Neural progenitor cell (in vitro differentiated cells): ENCODE data around the gene TIFAB. TPM values are rescaled to one million over a fixed set of nuclear protein-coding genes. Genes with fewer than 3 reads are reported as not detected.

Source experiments
- DNase-seq: peaks from one replicate; pipeline ENCODE4 v3.0.0-alpha.2; 2016; ENCODE audit warnings: low spot score
- H2AFZ ChIP-seq: fragments of 200-600 bp; sonication (generic); replicated peaks from 2 replicates; pipeline ENCODE4 v1.6.1; 2016; ENCODE audit warnings: antibody characterized with exemption
- H3F3A ChIP-seq: fragments of 200-600 bp; sonication (generic); 2 replicates; pipeline ENCODE4 v1.6.1; 2016; ENCODE audit warnings: antibody characterized with exemption, low read depth
- H3K27ac ChIP-seq: fragments of 200-600 bp; sonication (generic); 2 replicates; pipeline ENCODE4 v1.5.1; 2016; ENCODE audit warnings: mild to moderate bottlenecking
- H3K27me3 ChIP-seq: fragments of 200-600 bp; sonication (generic); 2 replicates; pipeline ENCODE4 v1.6.1; 2016; ENCODE audit warnings: mild to moderate bottlenecking, moderate library complexity
- H3K36me3 ChIP-seq: fragments of 200-600 bp; sonication (generic); 2 replicates; pipeline ENCODE4 v1.5.1; 2016
- H3K4me1 ChIP-seq: fragments of 200-600 bp; sonication (generic); 2 replicates; pipeline ENCODE4 v1.6.1; 2016; ENCODE audit warnings: mixed run types
- H3K4me2 ChIP-seq: fragments of 200-600 bp; sonication (generic); 2 replicates; pipeline ENCODE4 v1.6.1; 2016
- H3K4me3 ChIP-seq: fragments of 200-600 bp; sonication (generic); 2 replicates; pipeline ENCODE4 v1.5.1; 2016
- H3K79me2 ChIP-seq: fragments of 200-600 bp; sonication (generic); 2 replicates; pipeline ENCODE4 v1.6.1; 2016; ENCODE audit warnings: low read depth
- H3K9ac ChIP-seq: fragments of 200-600 bp; sonication (generic); 2 replicates; pipeline ENCODE4 v1.6.1; 2016
- H3K9me3 ChIP-seq: fragments of 200-600 bp; sonication (generic); 2 replicates; pipeline ENCODE4 v1.5.1; 2016; ENCODE audit warnings: low read depth
- H4K20me1 ChIP-seq: fragments of 200-600 bp; sonication (generic); 2 replicates; pipeline ENCODE4 v1.6.1; 2016; ENCODE audit warnings: low read depth
- H3K27ac Mint-ChIP-seq: 3 replicates; pipeline ENCODE4 v1.8.0; 2021; ENCODE audit warnings: mixed read lengths
- H3K27me3 Mint-ChIP-seq: 2 replicates; pipeline ENCODE4 v1.8.0; 2022; ENCODE audit warnings: low read depth, mild to moderate bottlenecking, inconsistent platforms, moderate library complexity, mixed read lengths; ENCODE audit not compliant: insufficient read depth
- H3K36me3 Mint-ChIP-seq: 3 replicates; pipeline ENCODE4 v1.8.0; 2021; ENCODE audit warnings: mixed read lengths
- H3K4me1 Mint-ChIP-seq: 3 replicates; pipeline ENCODE4 v1.8.0; 2021; ENCODE audit warnings: mixed read lengths
- H3K4me3 Mint-ChIP-seq: 3 replicates; pipeline ENCODE4 v1.8.0; 2021; ENCODE audit warnings: mild to moderate bottlenecking, moderate library complexity, mixed read lengths
- H3K9me3 Mint-ChIP-seq: 3 replicates; pipeline ENCODE4 v1.8.0; 2020; ENCODE audit warnings: mixed read lengths
- CTCF ChIP-seq: fragments of 200-600 bp; sonication (generic); IDR thresholded peaks from 2 replicates; pipeline ENCODE4 v1.5.1; 2017; ENCODE audit warnings: antibody characterized with exemption, mild to moderate bottlenecking
- EZH2 ChIP-seq: fragments of 200-600 bp; sonication (generic); IDR thresholded peaks from 2 replicates; pipeline ENCODE4 v1.6.1; 2017; ENCODE audit warnings: antibody characterized with exemption, mild to moderate bottlenecking, moderate library complexity
- EZH2phosphoT487 ChIP-seq: fragments of 200-600 bp; sonication (generic); IDR thresholded peaks from 2 replicates; pipeline ENCODE4 v1.6.1; 2017; ENCODE audit warnings: antibody characterized with exemption
- total RNA-seq: library from RNA; depleted of rRNA; stranded (reverse); fragments of >200 nt; gene quantifications from 2 replicates; pipeline ENCODE4 v1.2.3, GENCODE V29; 2015; ENCODE audit warnings: low replicate concordance

Gene TIFAB
- total RNA-seq, 1 donor from 2014 or later, result not detected

- H3K27ac ChIP-seq, result no peak overlapping the region
Observed at GRCh38 chr5:135494196-135494595, 42.0 kb upstream of the TIFAB start.

GRCh38 chr5:135493406-135494180, 41.4 kb upstream of the TIFAB start:
- peaks cover 2% of the 10 kb centered on the region for H3K36me3 Mint-ChIP-seq
- Histone ChIP-seq H3K9ac (no peak overlapping the region), H3K79me2 (no peaks in the 10 kb centered on the region), H3K9me3 (no peaks in the 10 kb centered on the region), H3K4me1 (peaks cover 51% of the 10 kb centered on the region), H3K36me3 (no peaks in the 10 kb centered on the region), H3K27me3 (peaks cover 100% of the 10 kb centered on the region), H3K4me2 (no peak overlapping the region), H4K20me1 (peaks cover 71% of the 10 kb centered on the region), H3K4me3 (no peak overlapping the region), H3K27ac (no peak overlapping the region), H2AFZ (no peak overlapping the region), H3F3A (peaks cover 40% of the 10 kb centered on the region)
- peaks cover 6% of the 10 kb centered on the region for H3K9me3 Mint-ChIP-seq
- no peak overlapping the region for H3K4me3 Mint-ChIP-seq
- peaks cover 33% of the 10 kb centered on the region for H3K4me1 Mint-ChIP-seq
- DNase-seq, result peak; percentile 54
- no peak for TF ChIP-seq EZH2
- TF ChIP-seq EZH2phosphoT487, result no peak
- no peak for TF ChIP-seq CTCF
- no peak overlapping the region for H3K27ac Mint-ChIP-seq
- H3K27me3 Mint-ChIP-seq, result peaks cover 58% of the 10 kb centered on the region

More at GRCh38 chr5:135494196-135494595, 42.0 kb upstream of the TIFAB start:
- no peak for DNase-seq
- peaks cover 43% of the 10 kb centered on the region for H3F3A ChIP-seq
- no peaks in the 10 kb centered on the region for H3K79me2 ChIP-seq
- H3K9ac ChIP-seq, result no peak overlapping the region
- no peak overlapping the region for H3K4me3 Mint-ChIP-seq
- H3K4me1 ChIP-seq, result peaks cover 54% of the 10 kb centered on the region
- H2AFZ ChIP-seq, result no peak overlapping the region
- peaks cover 100% of the 10 kb centered on the region for H3K27me3 ChIP-seq
- H3K9me3 ChIP-seq, result no peaks in the 10 kb centered on the region
- H3K9me3 Mint-ChIP-seq, result peaks cover 6% of the 10 kb centered on the region
- no peak overlapping the region for H3K4me2 ChIP-seq
- H3K4me1 Mint-ChIP-seq, result peaks cover 38% of the 10 kb centered on the region
- H3K27me3 Mint-ChIP-seq, result peaks cover 61% of the 10 kb centered on the region
- TF ChIP-seq CTCF (no peak), EZH2phosphoT487 (no peak), EZH2 (no peak)
- H3K36me3 Mint-ChIP-seq, result peaks cover 2% of the 10 kb centered on the region
- peaks cover 73% of the 10 kb centered on the region for H4K20me1 ChIP-seq
- no peak overlapping the region for H3K27ac Mint-ChIP-seq
- H3K36me3 ChIP-seq, result no peaks in the 10 kb centered on the region
- H3K4me3 ChIP-seq, result no peak overlapping the region

GRCh38 chr5:135492319-135492626, 40.1 kb upstream of the TIFAB start:
- H3K27me3 Mint-ChIP-seq, result peaks cover 64% of the 10 kb centered on the region

More at GRCh38 chr5:135492319-135492626, 40.1 kb upstream of the TIFAB start:
- H3K4me1 ChIP-seq, result peaks cover 55% of the 10 kb centered on the region
- TF ChIP-seq EZH2phosphoT487 (no peak), CTCF (no peak), EZH2 (no peak)
- H3K4me1 Mint-ChIP-seq, result peaks cover 40% of the 10 kb centered on the region
- H4K20me1 ChIP-seq, result peaks cover 73% of the 10 kb centered on the region
- no peak overlapping the region for H3K9ac ChIP-seq
- no peak overlapping the region for H3K4me3 ChIP-seq
- DNase-seq, result no peak
- H3K36me3 Mint-ChIP-seq, result peaks cover 2% of the 10 kb centered on the region
- H2AFZ ChIP-seq, result no peak overlapping the region
- peaks cover 6% of the 10 kb centered on the region for H3K9me3 Mint-ChIP-seq
- no peak overlapping the region for H3K27ac Mint-ChIP-seq
- H3K4me3 Mint-ChIP-seq, result no peak overlapping the region
- H3K4me2 ChIP-seq, result peak overlapping the region; percentile 93
- no peaks in the 10 kb centered on the region for H3K36me3 ChIP-seq
- peaks cover 100% of the 10 kb centered on the region for H3K27me3 ChIP-seq
- peaks cover 45% of the 10 kb centered on the region for H3F3A ChIP-seq
- no peaks in the 10 kb centered on the region for H3K79me2 ChIP-seq
- H3K27ac ChIP-seq, result no peak overlapping the region
- no peaks in the 10 kb centered on the region for H3K9me3 ChIP-seq
